Ascending aorta (tissue), 2 donors: ENCODE results near the gene HGFAC. TPM values are rescaled to one million over a fixed set of nuclear protein-coding genes. Genes with fewer than 3 reads are reported as not detected.
A peak's percentile ranks its signal among the peaks of the same experiment; 100 is the strongest.
"Not testable (repeated sequence)": the region's sequence is repeated elsewhere in the genome, so short reads cannot be mapped to it uniquely, and the experiment has no call there.

Source experiments
- DNase-seq, 2 donors: peaks; one replicate each; pipeline ENCODE4 v3.0.0-alpha.2; 2019; ENCODE audit warnings: low spot score in 2 of 2
- H3K27ac ChIP-seq, 2 donors: fragments of 200-600 bp; sonication (generic); one replicate each; pipeline ENCODE4 v1.5.1; 2016 to 2017; ENCODE audit warnings: mild to moderate bottlenecking in 1 of 2
- H3K27me3 ChIP-seq: fragments of 200-600 bp; sonication (generic); one replicate; pipeline ENCODE4 v1.5.1; 2017
- H3K36me3 ChIP-seq, 2 donors: fragments of 200-600 bp; sonication (generic); one replicate each; pipeline ENCODE4 v1.5.1; 2016
- H3K4me1 ChIP-seq, 2 donors: fragments of 200-600 bp; sonication (generic); one replicate each; pipeline ENCODE4 v1.5.1; 2016 to 2017; ENCODE audit warnings: mild to moderate bottlenecking in 1 of 2
- H3K4me3 ChIP-seq, 2 donors: fragments of 200-600 bp; sonication (generic); one replicate each; pipeline ENCODE4 v1.5.1; 2016 to 2017; ENCODE audit warnings: mild to moderate bottlenecking in 1 of 2
- H3K9me3 ChIP-seq, 2 donors: fragments of 200-600 bp; sonication (generic); one replicate each; pipeline ENCODE4 v1.5.1; 2016
- CTCF ChIP-seq, 3 experiments: fragments of 200-600 bp in 2 of 3; fragments of 450-650 bp in 1 of 3; sonication (generic) in 2 of 3; IDR thresholded peaks; one replicate each; pipeline ENCODE4 v1.5.1; 2016 to 2019; ENCODE audit warnings: antibody characterized with exemption in 3 of 3, mild to moderate bottlenecking in 1 of 3, moderate library complexity in 1 of 3
- intact Hi-C: fragments of 100-400 bp; cut with DNase I; formaldehyde crosslinking; loops from one replicate; pipeline ENCODE4 v1.15.1; 2023
- total RNA-seq: library from RNA; depleted of rRNA; stranded (reverse); fragments of >200 nt; gene quantifications from one replicate; pipeline ENCODE4 v1.1.0, GENCODE V29; 2016

HGFAC gene
- total RNA-seq, 1 donor from 2014 or later = 2.2 TPM

DNA sequence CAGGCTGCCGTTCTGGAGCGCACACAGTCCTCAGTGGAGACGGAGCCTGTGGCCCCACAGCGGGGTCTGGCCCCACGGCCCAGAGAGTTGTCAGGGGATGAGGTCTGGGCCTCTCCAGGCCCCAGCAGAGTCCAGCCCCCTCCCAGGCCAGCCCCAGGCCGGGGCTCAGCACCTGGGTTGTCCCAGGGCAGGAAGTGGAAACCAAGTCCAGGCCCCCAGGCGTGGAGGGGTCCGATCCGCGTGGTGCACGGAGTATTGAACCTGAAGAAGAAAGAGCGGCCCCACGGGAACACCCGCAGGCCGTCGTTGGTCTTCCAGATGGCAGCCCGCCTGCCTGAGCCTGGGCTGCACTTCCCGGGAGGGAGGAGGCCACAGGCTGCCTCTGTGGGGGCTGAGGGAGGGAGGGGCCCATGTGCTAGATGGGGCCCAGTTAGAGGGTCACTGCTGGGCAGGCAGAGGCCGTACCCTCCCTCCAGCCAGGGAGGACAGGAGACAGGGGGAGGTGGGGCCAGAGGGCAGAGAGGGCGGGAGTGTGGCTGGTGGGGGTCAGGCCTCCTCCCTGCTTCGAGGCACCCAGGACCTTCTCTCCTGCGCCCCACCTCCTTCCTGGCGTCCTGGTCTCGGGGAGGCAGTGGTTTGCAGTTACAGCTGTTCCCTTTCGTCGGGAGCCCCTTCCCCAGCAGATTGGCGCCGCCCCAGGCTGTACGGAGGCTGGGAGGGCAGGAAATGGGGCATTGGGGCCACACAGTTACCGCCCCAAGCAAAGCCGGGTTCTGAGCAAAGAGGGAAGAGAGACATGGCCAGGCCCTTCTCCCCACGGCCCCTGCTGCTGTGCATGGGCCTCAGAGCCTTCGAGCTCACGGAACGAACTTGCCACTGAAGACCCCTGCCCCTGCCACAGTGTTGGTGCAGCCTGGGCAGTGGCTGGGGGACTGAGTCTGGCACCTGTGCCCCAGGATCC lies 8.1 kb downstream of the HGFAC start:
- peaks cover 0 to 6% of the 10 kb centered on the region in 2 donors for H3K9me3 ChIP-seq
- intact Hi-C loops = loop anchor here (10.0 kb wide), 1 partner anchor 345 kb away; no protein-coding TSS in a partner anchor
- H3K4me1 ChIP-seq = peaks cover 0 to 10% of the 10 kb centered on the region in 2 donors
- H3K27me3 ChIP-seq = no peaks in the 10 kb centered on the region
- no peaks in the 10 kb centered on the region for H3K36me3 ChIP-seq
- H3K4me3 ChIP-seq = no peak overlapping the region
- TF ChIP-seq CTCF (IDR thresholded peaks at IDR 0.05) = no peak
- DNase-seq = no peak
- no peak overlapping the region for H3K27ac ChIP-seq

DNA sequence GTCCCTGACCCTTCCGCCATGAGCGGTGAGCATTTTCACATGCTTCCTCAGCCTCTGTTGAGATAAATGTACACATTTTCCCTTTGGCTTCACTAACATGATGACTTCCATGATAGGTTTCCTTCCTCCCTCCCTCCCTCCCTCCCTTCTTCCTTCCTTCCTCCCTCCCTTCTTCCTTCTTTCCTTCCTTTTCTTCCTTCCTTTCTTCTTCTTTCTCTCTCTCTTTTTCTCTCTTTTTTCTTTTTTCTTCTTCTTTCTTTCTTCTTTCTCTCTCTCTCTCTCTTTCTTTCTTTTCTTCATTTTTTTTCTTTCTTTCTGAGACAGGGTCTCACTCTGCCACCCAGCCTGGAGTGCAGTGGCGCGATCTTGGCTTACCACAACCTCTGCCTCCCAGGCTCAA lies 8.9 kb downstream of the HGFAC start:
- Histone ChIP-seq H3K4me3 (no peak overlapping the region), H3K36me3 (no peaks in the 10 kb centered on the region), H3K27ac (no peak overlapping the region), H3K27me3 (no peaks in the 10 kb centered on the region), H3K4me1 (peaks cover 0 to 10% of the 10 kb centered on the region in 2 donors), H3K9me3 (peaks cover 7 to 14% of the 10 kb centered on the region in 2 donors)
- intact Hi-C loops = no loop called here
- no peak for DNase-seq
- TF ChIP-seq CTCF (IDR thresholded peaks at IDR 0.05) = no peak

GRCh38 chr4:3451956-3452355 lies 10.2 kb downstream of the HGFAC start:
- intact Hi-C loops = no loop called here
- no peak overlapping the region for H3K4me3 ChIP-seq
- H3K4me1 ChIP-seq = peaks cover 0 to 10% of the 10 kb centered on the region in 2 donors
- no peak for TF ChIP-seq CTCF (IDR thresholded peaks at IDR 0.05)
- DNase-seq = no peak
- no peaks in the 10 kb centered on the region for H3K27me3 ChIP-seq
- no peaks in the 10 kb centered on the region for H3K36me3 ChIP-seq
- H3K27ac ChIP-seq = no peak overlapping the region
- H3K9me3 ChIP-seq = peaks cover 7 to 24% of the 10 kb centered on the region in 2 donors

DNA sequence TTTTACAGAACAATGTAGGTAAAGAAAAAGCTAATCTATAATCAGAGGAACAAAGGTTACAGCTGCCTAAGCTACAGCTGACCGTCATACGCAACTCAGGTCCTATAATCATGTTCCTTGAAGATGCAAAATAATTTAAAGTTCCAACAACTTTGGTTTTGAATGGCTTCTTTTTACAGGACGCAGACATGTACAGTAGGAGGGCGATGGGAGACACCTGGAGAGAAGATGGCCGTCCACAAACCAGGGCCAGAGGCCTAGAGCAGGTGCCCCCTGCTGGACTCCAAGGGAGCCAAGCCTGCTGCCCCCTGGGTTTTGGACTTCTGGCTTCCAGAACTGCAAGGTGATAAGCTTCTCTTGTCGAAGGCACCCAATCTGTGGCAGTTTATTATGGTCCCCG lies 10.6 kb downstream of the HGFAC start:
- intact Hi-C loops = no loop called here
- Histone ChIP-seq H3K27me3 (no peaks in the 10 kb centered on the region), H3K27ac (no peak overlapping the region), H3K36me3 (no peaks in the 10 kb centered on the region), H3K4me1 (peaks cover 0 to 10% of the 10 kb centered on the region in 2 donors), H3K9me3 (peaks cover 7 to 24% of the 10 kb centered on the region in 2 donors), H3K4me3 (no peak overlapping the region)
- peak in 2 of 3 experiments; percentile 19 to 22 for TF ChIP-seq CTCF (IDR thresholded peaks at IDR 0.05)
- no peak for DNase-seq

GRCh38 chr4:3455596-3455995 lies 13.8 kb downstream of the HGFAC start:
- H3K27ac ChIP-seq, DNase-seq, intact Hi-C loops, H3K36me3 ChIP-seq, H3K4me3 ChIP-seq, H3K27me3 ChIP-seq: not testable (repeated sequence)
- H3K9me3 ChIP-seq = peaks cover 7 to 24% of the 10 kb centered on the region in 2 donors
- peaks cover 0 to 10% of the 10 kb centered on the region in 2 donors for H3K4me1 ChIP-seq

DNA sequence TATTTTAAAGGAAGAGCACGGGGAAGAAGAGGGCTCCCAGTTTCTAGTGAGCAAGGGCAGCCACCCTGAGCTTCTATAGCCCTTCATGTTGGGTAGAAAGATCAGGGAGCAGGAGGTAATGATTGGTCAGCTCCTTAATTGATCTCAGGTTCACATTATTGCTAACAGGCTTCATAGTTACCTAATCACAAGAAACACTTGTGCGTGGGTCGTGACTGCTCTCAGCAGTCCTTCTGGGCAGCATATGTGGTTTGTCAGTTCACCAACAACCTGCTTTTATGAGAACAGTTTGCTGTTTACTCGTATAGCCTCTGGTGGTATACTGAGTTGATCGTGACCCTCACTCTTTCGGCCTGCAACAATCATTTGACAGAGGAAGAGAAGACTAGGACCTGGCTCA lies 16.6 kb downstream of the HGFAC start:
- H3K36me3 ChIP-seq = no peaks in the 10 kb centered on the region
- peaks cover 6 to 18% of the 10 kb centered on the region in 2 donors for H3K4me1 ChIP-seq
- DNase-seq = no peak
- peaks cover 7 to 24% of the 10 kb centered on the region in 2 donors for H3K9me3 ChIP-seq
- H3K27ac ChIP-seq = no peak overlapping the region
- H3K4me3 ChIP-seq = no peak overlapping the region
- intact Hi-C loops = no loop called here
- no peak for TF ChIP-seq CTCF (IDR thresholded peaks at IDR 0.05)
- H3K27me3 ChIP-seq = no peaks in the 10 kb centered on the region

DNA sequence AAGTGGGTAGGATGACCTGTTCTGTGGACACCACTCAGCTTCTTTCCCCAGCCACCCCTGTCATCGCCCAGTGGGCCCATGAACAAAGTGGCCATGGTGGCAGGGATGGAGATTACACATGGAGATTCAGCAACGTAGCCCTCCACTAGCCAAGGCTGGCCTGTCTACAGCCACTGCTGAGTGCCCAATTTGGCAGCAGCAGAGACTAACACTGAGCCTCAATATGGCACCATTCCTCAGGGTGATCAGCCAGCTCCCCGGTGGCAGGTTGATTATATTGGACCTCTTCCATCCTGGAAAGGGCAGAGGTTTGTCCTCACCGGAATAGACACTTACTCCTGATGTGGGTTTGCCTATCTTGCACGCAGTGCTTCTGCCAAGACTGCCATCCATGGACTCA lies 17.4 kb downstream of the HGFAC start:
- H3K27me3 ChIP-seq, DNase-seq, H3K27ac ChIP-seq, H3K36me3 ChIP-seq, intact Hi-C loops, H3K4me3 ChIP-seq: not testable (repeated sequence)
- peaks cover 7 to 24% of the 10 kb centered on the region in 2 donors for H3K9me3 ChIP-seq
- H3K4me1 ChIP-seq = peaks cover 10 to 25% of the 10 kb centered on the region in 2 donors
